ENCODE results near the gene ZBTB48. TPM values are rescaled to one million over a fixed set of nuclear protein-coding genes. Genes with fewer than 3 reads are reported as not detected.

ZBTB48 gene
- polyA plus RNA-seq, 3 donors, result 19.0 to 31.4 (median 19.3) TPM

Other genes with a start within 250 kb of the ZBTB48 start
- gene ACOT7, start 186.2 kb upstream of the ZBTB48 start, polyA plus RNA-seq, result 10 to 100 TPM in 2 of 3 donors, 1 to 10 TPM in 1; 6.5 to 13.8 (median 11.0) TPM
- gene HES2, start 160.1 kb upstream of the ZBTB48 start, polyA plus RNA-seq, result under 1 TPM in 2 of 3 donors, not detected in 1; 0.01 to 0.18 TPM
- 1 to 10 TPM in 1 of 3 donors, under 1 TPM in 2; 0.20 to 1.2 (median 0.28) TPM for gene ESPN, start 155.2 kb upstream of the ZBTB48 start, polyA plus RNA-seq
- gene TNFRSF25, start 113.8 kb upstream of the ZBTB48 start, polyA plus RNA-seq, result 10 to 100 TPM in 2 of 3 donors, 1 to 10 TPM in 1; 2.6 to 18.1 (median 10.1) TPM
- gene PLEKHG5, start 88.3 kb upstream of the ZBTB48 start, polyA plus RNA-seq, result 10 to 100 TPM in 1 of 3 donors, 1 to 10 TPM in 2; 1.7 to 16.8 (median 9.4) TPM
- gene NOL9, start 25.5 kb upstream of the ZBTB48 start, polyA plus RNA-seq, result 1 to 10 TPM; 2.8 to 5.8 (median 5.2) TPM
- under 1 TPM in 1 of 3 donors, not detected in 2; 0.12 TPM for gene TAS1R1, start 24.7 kb upstream of the ZBTB48 start, polyA plus RNA-seq
- gene KLHL21, start 22.9 kb downstream of the ZBTB48 start, polyA plus RNA-seq, result 10 to 100 TPM; 14.5 to 39.0 (median 30.2) TPM
- gene PHF13, start 33.7 kb downstream of the ZBTB48 start, polyA plus RNA-seq, result 10 to 100 TPM in 2 of 3 donors, 1 to 10 TPM in 1; 5.2 to 13.3 (median 11.1) TPM
- gene THAP3, start 44.9 kb downstream of the ZBTB48 start, polyA plus RNA-seq, result 10 to 100 TPM; 17.8 to 20.8 (median 20.1) TPM
- 10 to 100 TPM; 14.1 to 25.4 (median 21.1) TPM for gene DNAJC11, start 121.8 kb downstream of the ZBTB48 start, polyA plus RNA-seq
- gene CAMTA1, start 205.5 kb downstream of the ZBTB48 start, polyA plus RNA-seq, result 100 to 1,000 TPM in 1 of 3 donors, 10 to 100 TPM in 2; 25.7 to 111 (median 60.2) TPM

Data from adipose tissue (tissue), 3 donors.